RCC 7860 (cell line): ENCODE data around the gene MCF2L.
"Not testable (repeated sequence)": the region's sequence is repeated elsewhere in the genome, so short reads cannot be mapped to it uniquely, and the experiment has no call there.

Experiments used
- DNase-seq: peaks from one replicate; pipeline ENCODE4 v3.0.0-alpha.2; 2015; ENCODE audit warnings: low spot score
- FAIRE-seq: peaks from 2 replicates; lab custom pipeline; 2012; peaks lifted over from hg19 to GRCh38; lab: Jason Lieb, UNC

The MCF2L gene

DNA sequence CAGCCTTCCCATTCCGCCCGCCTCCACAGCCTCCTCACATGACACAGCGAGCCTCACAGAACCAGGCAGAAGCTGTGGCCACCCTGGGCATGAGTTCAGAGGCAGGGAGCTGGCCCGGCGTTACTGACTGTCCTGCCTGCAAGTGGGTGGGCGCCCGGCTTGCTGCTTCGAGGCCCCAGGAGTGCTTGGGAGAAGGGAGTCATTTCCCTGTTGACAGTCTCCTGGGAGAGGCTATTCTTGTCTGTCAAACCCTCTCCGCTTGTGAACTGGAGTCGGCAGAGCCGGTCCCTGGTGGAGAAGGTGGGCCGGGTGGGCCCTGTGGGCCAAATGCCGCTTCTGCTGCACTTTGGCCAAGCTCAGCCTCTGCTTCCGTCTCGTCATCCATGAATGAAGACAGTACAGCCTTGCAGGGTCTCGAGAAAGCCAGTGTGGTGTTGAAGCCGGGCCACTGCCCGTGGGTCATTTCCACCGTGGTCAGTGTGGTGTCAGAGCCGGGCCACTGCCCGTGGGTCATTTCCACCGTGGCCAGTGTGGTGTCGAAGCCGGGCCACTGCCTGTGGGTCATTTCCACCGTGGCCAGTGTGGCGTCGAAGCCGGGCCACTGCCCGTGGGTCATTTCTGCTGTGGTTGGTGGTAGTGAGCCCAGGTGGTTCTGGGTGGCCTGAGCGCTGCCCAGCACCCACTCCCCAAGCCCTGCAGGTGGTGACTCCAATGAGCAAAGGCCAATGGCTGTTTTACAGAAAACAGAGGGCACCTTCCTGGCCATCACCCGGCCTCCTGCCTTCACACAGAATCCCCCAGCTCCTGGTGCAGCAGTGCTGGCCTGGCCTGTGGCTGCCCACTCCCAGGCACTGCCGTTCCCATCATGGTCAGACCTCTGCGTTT lies 123.1 kb downstream of the MCF2L start:
- FAIRE-seq (no peak), DNase-seq (no peak)

DNA sequence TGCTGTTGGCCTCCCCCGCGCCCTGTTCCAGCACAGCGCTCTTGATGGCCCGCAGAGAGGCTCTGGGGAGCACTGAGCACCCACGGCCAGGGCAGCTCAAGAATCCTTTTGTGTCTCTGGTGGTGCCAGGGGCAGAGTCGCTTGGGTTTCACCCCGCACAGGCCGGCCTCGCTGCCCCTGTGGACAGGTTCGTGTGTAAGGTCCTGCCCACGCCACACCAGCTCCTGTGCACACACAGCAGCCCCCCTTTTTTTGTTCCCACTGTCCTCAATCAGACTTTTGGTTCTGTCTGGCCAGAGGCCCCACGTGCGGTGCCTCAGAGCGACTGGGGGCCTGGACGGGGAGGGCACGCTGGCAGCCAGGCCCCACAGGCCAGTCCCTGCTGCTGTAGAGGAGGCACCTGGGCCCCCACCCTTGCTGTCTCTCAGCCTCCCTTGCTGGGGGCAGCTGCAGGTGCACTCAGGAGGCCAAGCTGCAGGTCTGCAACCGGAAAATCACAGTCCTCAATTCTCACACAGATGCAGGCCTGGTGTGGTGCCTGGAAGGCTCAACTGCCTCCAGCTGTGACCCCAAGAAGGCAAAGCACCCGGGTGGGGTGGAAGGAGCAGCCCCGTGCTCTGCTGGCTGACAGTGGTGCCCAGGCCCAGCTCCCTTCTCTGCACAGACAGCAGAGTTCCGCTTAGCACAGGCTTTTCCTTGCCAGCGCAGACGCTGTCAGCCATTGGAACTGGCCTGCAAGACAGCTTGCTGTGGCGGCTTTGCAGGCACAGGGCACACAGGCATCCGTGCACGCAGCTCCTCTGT lies 124.0 kb downstream of the MCF2L start:
- no peak for DNase-seq
- no peak for FAIRE-seq

DNA sequence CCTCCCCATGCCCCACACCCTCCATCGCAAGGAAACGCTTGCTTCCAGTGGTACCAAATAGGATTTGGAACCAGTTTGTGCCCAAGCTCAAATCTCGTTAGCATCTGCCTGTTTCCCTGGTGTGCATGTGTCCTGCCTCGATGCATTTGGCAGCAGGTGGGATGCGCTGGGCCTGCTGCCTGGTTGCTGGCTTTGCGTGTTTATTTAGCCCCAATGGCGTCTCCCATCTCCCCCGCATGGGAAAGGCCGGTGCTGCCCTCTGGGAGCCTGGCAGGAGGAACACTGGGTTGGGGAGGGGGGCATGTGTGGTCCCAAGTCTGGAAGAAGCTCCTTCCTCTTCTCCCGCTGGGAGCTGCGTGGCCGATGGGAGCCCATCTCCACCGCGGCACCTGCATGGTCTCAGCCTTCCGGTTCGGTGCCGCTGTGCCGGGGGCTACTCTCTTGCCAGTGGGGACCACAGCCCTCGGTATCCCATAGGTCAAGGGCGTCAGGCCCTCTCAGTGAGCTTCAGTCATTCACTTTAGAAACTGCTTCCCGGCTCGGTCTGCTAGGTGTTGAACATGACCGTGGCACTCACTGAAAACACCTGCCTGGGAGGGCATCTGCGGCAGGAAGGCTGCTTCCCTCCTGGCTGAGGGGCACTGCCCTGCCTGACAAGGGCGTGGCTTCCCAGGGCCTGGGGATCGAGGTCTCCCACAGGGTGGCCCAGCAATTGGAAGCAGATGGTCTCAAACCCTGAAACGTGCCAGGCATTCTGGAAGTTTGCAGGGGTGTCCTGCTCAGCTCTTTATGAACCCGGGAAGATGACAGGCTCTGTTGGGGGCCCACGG lies 124.8 kb downstream of the MCF2L start:
- FAIRE-seq (no peak), DNase-seq (no peak)

DNA sequence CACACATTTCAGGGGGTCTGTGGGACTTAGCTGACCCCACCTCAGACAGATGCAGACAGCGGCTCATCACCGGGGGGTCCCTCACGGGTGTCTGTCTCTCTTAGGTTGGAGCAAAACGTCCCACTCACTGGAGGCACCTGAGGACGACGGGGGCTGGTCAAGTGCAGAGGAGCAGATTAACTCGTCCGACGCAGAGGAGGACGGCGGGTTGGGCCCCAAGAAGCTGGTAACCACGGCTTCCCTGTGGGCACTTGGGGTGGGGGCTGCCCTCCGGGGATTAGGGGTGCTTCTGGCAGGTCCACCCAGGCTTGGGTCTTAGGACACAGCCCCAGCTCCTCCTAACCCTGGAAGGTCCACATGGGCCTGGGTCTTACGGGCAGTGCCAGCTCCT lies 125.4 kb downstream of the MCF2L start:
- FAIRE-seq (no peak), DNase-seq (no peak)

DNA sequence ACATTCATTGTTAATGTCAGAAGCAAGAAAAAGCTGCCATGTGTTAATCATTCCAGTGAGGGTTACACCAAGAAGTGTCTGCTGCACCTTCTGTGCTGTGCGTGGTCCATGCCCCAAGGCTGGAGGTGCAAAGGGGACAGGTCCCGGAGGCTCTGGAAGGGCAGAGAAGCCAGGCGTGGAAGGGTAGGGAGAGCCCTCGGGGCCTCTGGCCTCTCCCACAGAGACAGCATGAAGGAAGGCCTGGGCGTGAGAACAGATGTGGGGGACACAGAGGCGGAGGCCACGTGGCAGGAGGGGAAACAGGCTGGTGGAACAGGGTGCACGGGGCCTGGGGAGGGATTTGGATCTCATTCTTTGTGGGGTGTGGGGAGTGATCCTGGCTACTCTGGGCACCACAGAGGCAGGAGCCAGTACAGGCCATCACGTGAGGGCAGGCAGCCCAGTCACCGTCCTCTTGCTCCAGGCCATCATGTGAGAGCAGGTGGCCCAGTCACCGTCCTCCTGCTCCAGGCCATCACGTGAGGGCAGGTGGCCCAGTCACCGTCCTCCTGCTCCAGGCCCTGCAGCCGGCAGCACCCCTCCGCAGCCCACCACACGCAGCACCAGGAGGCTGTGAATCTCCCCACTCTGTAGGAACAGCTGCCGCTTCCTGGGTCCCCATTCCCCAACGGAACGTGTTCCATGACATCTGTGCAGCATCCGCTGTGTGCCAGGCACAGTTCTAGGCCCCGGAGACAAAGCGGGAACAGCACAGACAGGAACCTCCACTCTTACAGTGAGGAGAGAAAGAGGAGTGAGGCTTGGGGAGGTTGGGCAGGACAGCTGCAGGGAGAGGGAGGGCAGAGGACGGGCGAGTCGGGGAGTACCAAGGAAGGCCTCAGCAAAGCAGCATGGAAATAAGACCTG lies 126.4 kb downstream of the MCF2L start:
- FAIRE-seq (no peak), DNase-seq (no peak)

DNA sequence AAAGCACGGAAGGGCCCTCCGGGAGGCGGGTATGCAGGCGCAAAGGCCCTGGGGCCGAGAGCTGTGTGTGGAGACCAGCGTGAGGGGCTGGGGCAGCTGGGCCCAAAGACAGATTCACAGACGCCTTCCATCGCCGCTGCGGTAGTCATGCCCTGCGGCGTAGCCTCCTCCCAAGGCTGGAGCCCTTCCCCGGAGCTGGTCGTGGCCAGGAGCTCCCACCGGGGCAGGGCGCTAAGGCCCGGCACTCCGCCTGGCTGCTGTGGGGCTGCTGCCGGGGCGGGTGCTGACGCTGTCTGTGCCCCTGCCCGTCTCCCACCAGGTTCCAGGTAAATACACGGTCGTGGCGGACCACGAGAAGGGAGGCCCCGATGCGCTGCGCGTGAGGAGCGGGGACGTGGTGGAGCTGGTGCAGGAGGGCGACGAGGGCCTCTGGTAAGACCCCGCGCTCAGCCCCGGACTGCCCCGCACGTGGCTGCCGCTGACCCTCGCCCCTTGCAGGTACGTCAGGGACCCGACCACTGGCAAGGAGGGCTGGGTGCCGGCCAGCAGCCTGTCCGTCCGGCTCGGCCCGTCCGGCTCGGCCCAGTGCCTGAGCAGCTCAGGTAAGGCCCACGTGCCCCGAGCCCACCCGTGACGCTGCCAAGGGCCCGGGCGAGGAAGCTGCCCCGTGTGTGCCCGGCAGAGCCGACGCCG lies 127.2 kb downstream of the MCF2L start:
- DNase-seq (no peak), FAIRE-seq (no peak)

DNA sequence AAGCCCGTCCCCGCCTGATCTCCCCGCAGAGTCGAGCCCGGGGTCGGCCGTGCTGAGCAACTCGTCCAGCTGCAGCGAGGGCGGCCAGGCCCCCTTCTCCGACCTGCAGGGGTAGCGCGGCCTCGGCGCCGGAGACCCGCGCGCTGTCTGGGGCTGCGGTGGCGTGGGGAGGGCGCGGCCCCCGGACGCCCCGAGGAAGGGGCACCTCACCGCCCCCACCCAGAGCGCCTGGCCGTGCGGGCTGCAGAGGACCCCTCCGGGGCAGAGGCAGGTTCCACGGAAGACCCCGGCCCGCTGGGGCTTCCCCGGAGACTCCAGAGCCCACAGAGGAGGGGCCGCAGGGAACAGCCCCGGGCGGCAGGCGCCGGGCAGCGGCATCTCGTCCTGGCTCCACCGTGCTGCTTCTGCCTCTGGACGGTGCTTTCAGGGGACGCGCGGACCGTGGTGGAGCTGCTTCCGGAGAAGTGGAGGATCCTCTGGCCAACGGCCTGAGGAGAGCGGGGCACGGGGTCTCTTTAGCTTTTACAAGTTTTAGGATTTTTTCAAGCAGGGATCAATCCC lies 127.8 kb downstream of the MCF2L start:
- DNase-seq (no peak), FAIRE-seq (no peak)

DNA sequence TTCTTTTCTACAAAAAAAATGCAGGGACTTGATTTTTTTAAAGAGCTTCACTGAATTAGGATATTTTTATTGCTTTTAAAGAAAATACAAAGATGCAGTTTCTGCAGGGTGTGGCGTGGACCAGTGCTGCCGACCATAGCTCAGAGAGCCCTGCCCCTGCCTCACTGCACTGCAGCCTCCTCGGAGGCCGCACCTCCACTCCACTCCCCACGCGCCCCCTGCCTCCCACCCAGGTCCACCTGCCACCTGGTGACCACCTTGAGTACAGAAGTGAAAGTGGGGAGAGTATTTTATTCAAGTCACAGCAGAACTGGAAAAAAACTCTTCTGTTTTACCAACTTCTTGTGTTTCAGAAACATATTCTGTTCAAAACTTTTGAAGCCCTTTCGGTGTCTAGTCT lies 128.6 kb downstream of the MCF2L start:
- DNase-seq (no peak), FAIRE-seq (no peak)

DNA sequence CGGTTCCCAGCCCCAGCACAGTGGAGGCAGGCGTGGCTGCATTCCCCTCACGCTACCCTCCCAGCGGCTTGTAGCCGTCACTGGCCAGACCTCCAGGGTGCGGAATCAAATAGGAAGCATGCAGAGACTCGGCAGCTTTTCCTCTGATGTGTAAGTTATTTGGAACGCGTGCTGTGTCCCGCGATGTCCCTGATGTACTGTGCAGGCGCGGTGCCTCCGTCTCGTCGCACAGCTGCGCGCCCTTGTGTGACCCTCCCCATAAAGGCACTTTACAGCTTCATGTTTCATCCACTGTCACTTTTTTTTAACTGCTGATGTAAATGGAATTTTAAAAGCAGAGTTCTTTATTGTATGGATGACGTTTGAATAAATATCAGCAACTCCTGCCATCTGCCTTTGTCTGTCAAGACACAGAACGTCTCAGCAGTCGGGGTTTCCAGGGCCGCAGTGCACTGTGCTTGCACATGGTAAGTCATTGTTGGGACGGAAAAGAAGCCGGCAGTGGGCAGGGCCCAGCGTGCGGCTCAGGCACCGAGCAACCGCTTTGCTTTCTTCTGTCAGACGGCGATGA lies 129.2 kb downstream of the MCF2L start:
- FAIRE-seq = no peak
- DNase-seq = no peak

DNA sequence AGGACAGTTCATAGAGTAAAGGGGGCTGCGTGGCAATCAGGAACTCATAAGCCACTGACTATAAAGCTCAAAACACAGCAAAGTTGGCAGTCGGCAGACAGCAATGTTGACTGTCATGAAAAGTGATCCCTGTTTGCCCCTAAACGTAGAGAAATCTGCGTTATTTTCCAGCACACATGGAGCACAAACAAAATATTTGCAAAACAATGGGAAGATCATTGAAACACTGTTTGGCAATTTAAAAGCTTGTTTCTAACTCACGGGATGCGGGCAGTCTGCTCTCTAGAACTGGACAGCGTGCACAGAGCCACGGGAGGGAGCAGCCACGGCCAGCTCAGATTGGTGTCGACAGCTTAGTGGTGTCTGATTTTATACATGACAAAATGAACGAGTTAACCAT lies 130.1 kb downstream of the MCF2L start:
- FAIRE-seq (no peak), DNase-seq (no peak)

DNA sequence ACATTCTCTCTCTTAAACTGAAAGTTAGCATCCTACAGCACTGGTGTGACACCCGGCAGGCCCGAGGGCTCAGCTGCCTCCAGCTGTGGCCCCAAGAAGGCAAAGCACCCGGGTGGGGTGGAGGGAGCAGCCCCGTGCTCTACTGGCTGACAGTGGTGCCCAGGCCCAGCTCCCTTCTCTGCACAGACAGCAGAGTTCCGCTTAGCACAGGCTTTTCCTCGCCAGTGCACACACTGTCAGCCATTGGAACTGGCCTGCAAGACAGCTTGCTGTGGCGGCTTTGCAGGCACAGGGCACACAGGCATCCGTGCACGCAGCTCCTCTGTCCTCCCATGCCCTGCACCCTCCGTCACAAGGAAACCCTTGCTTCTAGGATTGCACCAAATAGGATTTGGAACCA lies 133.3 kb downstream of the MCF2L start:
- not testable (repeated sequence) for FAIRE-seq, DNase-seq

DNA sequence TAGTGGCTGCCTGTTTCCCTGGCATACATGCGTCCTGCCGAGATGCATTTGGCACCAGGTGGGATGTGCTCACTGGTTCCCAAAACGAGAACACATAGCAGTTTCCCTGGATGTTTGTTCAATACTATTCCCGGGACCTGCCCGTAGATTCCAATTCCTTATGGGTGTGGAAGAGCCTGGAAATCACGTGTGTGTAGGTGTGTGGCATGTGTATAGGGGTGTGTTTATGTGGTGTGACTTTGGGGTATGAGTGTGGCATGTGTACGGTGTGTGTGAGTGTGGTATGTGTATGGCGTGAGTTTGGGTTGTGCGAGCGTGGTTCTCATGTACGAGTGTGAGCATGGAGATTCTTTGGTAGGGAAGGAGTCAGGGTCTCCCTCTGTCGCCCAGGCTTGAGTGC lies 133.7 kb downstream of the MCF2L start:
- FAIRE-seq = no peak
- DNase-seq = no peak

DNA sequence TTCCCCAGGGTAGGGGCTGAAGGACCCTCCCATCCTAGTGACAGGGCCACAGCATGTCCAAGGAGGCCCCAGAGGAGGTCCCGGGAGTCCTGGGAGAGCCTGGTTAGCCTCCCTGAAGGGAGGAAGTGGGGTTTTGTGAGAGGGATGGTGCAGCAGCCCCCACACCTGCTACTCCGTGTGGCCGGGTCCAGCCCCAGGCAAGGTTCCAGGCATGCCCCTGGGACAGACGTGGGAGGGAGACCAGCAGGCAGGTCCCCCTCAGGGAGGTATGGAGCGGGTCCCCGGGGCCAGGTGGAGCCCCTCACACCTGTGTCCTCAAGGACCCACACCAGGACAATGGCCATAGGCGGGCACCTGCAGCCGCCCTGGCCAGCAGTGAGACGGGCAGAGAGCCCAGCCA lies 134.6 kb downstream of the MCF2L start:
- no peak for DNase-seq
- no peak for FAIRE-seq

DNA sequence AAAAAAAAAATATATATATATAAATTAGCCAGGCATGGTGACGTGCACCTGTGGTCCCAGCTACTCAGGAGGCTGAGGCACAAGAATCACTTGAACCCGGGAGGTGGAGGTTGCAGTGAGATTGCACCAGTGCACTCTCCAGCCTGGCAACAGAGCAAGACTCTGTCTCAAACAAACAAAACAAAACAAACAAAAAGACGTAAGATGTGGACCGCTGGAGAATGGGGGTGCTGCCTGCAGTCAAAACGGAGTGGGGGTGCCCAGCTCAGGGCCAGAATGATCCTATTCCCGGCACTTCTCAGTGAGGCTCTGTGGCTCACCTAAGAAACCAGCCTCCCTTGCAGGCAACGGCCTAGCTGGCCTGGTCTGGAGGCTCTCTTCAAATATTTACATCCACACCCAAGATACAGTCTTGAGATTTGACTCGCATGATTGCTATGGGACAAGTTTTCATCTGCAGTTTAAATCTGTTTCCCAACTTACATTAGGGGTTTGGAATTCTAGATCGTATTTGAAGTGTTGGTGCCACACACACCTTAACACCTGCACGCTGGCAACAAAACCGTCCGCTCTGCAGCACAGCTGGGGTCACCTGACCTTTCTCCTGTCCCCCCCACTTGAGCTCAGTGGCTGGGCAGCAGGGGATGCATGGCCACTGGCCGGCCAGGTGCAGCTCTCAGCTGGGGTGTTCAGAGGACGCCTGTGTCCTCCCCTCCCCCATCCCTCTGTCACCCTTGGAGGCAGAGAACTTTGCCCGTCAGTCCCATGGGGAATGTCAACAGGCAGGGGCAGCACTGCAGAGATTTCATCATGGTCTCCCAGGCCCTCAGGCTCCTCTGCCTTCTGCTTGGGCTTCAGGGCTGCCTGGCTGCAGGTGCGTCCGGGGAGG lies 136.3 kb downstream of the MCF2L start, which contains the start of gene F7:
Gene F7, plus strand, starts transcription at position 760 of the 889 bp plus-strand sequence. Its CDS starts 51 bp downstream, at position 811.
- no peak for DNase-seq
- FAIRE-seq = no peak

DNA sequence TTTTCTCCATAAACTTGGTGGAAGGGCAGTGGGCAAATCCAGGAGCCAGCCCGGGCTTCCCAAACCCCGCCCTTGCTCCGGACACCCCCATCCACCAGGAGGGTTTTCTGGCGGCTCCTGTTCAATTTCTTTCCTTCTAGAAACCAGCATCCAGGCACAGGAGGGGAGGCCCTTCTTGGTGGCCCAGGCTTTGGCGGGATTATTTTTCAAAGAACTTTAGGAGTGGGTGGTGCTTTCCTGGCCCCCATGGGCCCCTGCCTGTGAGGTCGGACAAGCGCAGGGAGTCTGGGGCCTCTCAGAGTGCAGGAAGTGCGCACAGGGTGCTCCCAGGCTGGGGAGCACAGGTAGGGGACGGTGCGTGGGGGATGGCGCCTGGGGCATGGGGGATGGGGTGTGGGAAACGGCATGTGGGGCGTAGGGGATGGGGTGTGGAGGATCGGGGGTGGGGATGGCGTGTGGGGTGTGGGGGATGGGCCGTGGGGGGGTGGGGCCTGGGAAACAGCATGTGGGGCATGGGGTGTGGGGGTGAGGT lies 137.0 kb downstream of the MCF2L start:
- DNase-seq (no peak), FAIRE-seq (no peak)

DNA sequence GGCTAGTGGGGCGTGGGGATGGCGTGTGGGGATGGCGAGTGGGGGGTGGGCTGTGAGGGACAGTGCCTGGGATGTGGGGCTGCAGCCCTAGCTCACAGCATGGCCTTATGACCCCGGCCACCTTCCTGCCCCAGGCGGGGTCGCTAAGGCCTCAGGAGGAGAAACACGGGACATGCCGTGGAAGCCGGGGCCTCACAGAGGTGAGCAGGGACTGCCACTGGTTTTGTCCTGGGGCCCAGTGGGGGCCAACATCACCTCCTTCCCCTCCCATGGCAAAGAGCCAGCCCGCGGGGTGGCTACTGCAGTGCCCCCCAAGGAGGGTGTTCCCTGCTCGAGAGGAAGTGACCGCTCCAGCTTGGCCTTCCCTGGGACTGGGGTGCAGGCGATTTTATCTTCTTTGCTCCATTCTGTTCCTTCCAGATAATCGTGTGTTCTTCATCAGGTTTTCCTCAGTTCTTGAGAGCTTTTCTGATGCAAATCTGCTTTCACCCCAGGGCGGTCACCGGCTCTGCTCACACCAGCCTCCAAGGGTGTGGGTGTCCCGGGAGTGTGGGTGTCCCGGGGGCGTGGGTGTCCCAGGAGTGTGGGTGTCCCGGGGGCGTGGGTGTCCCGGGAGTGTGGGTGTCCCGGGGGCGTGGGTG lies 137.8 kb downstream of the MCF2L start:
- DNase-seq (no peak), FAIRE-seq (no peak)

DNA sequence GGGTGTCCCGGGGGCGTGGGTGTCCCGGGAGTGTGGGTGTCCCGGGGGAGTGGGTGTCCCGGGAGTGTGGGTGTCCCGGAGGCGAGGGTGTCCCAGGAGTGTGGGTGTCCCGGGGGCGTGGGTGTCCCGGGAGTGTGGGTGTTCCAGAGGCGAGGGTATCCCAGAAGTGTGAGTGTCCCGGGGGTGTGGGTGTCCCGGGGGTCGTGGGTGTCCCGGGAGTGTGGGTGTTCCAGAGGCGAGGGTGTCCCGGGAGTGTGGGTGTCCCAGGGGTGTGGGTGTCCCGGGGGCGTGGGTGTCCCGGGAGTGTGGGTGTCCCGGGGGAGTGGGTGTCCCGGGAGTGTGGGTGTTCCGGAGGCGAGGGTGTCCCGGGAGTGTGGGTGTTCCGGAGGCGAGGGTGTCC lies 139.5 kb downstream of the MCF2L start:
- not testable (repeated sequence) for FAIRE-seq, DNase-seq
